PC-3 (cell line): ENCODE results near the gene DLST. TPM values are rescaled to one million over a fixed set of nuclear protein-coding genes. Genes with fewer than 3 reads are reported as not detected.

ENCODE experiments used
- ATAC-seq: fragments of 200-7000 bp; cut with Tn5 transposase; 2 replicates; pipeline ENCODE4 v1.9.1; 2020; ENCODE audit warnings: mild to moderate bottlenecking, moderate library complexity
- BruUV-seq: library from RNA; stranded (reverse); fragments of 400-500 nt; replicated peaks from 2 replicates; lab custom pipeline; 2021; lab: Mats Ljungman, UMichigan
- CTCF ChIA-PET: fragments of 300-600 bp; sonication (Branson Sonifier 250); formaldehyde crosslinking; loops from one replicate; lab custom pipeline; 2022; ENCODE audit warnings: antibody characterized with exemption; lab: Charles Lee
- POLR2A ChIA-PET: fragments of 300-600 bp; sonication (Branson Sonifier 250); formaldehyde crosslinking; loops from one replicate; lab custom pipeline; 2022; ENCODE audit warnings: antibody characterized with exemption; ENCODE audit not compliant: unreplicated experiment; lab: Charles Lee
- DNase-seq: peaks from one replicate; pipeline ENCODE4 v3.0.0-alpha.2; 2015
- H2AFZ ChIP-seq: fragments of 300-600 bp; sonication (generic); 2 replicates; pipeline ENCODE4 v1.6.0; 2016; ENCODE audit warnings: antibody characterized with exemption, low read length
- H3F3A ChIP-seq: fragments of 300-600 bp; sonication (generic); one replicate; pipeline ENCODE4 v1.6.0; 2017; ENCODE audit warnings: antibody characterized with exemption, low read length, control low read depth, mild to moderate bottlenecking; ENCODE audit not compliant: unreplicated experiment
- H3K27ac ChIP-seq: fragments of 300-600 bp; sonication (generic); 2 replicates; pipeline ENCODE4 v1.5.1; 2016; ENCODE audit warnings: mild to moderate bottlenecking, low read length
- H3K27me3 ChIP-seq: fragments of 300-600 bp; sonication (generic); 2 replicates; pipeline ENCODE4 v1.6.1; 2016; ENCODE audit warnings: low read length, mixed read lengths
- H3K36me3 ChIP-seq: fragments of 300-600 bp; sonication (generic); 2 replicates; pipeline ENCODE4 v1.6.1; 2016; ENCODE audit warnings: low read depth, mixed run types, low read length, mixed read lengths
- H3K4me1 ChIP-seq: fragments of 300-600 bp; sonication (generic); 2 replicates; pipeline ENCODE4 v1.5.1; 2016; ENCODE audit warnings: low read length; ENCODE audit not compliant: insufficient read depth
- H3K4me2 ChIP-seq: fragments of 300-600 bp; sonication (generic); 2 replicates; pipeline ENCODE4 v1.6.0; 2016; ENCODE audit warnings: low read length
- H3K4me3 ChIP-seq: fragments of 300-600 bp; sonication (generic); 2 replicates; pipeline ENCODE4 v1.5.1; 2016; ENCODE audit warnings: mild to moderate bottlenecking, low read length, mixed read lengths
- H3K79me2 ChIP-seq: fragments of 300-600 bp; sonication (generic); 2 replicates; pipeline ENCODE4 v1.6.1; 2017; ENCODE audit warnings: low read length, mixed read lengths
- H3K9ac ChIP-seq: fragments of 300-600 bp; sonication (generic); 2 replicates; pipeline ENCODE4 v1.6.0; 2016; ENCODE audit warnings: mild to moderate bottlenecking, low read length
- H3K9me2 ChIP-seq: fragments of 300-600 bp; sonication (generic); replicated peaks from 2 replicates; pipeline ENCODE4 v1.6.1; 2016; ENCODE audit warnings: mixed run types, low read length, mixed read lengths
- H3K9me3 ChIP-seq: fragments of 300-600 bp; sonication (generic); 2 replicates; pipeline ENCODE4 v1.6.1; 2016; ENCODE audit warnings: low read length, mixed read lengths
- H4K20me1 ChIP-seq: fragments of 300-600 bp; sonication (generic); 2 replicates; pipeline ENCODE4 v1.6.1; 2016; ENCODE audit warnings: low read length, mixed read lengths
- EZH2 ChIP-seq: fragments of 300-600 bp; sonication (generic); IDR thresholded peaks from one replicate; pipeline ENCODE4 v1.6.1; 2017; ENCODE audit warnings: antibody characterized with exemption, mild to moderate bottlenecking, low read length; ENCODE audit not compliant: unreplicated experiment
- EZH2phosphoT487 ChIP-seq: fragments of 300-600 bp; sonication (generic); IDR thresholded peaks from 2 replicates; pipeline ENCODE4 v1.6.1; 2018; ENCODE audit warnings: mild to moderate bottlenecking, antibody characterized with exemption, low read length, borderline replicate concordance
- intact Hi-C: fragments of 100-400 bp; cut with micrococcal nuclease; formaldehyde crosslinking; loops from 2 replicates; pipeline ENCODE4 v1.9.0; 2023
- total RNA-seq: library from RNA; depleted of rRNA; stranded (reverse); fragments of >200 nt; gene quantifications from 2 replicates; pipeline ENCODE4 v1.2.3, GENCODE V29; 2014
- TF ChIP-seq, protein P1 (sequence below): fragments of 300-600 bp; sonication (generic); conservative IDR thresholded peaks from 2 replicates; pipeline ENCODE4 v1.5.1; 2017; ENCODE audit warnings: antibody characterized with exemption, low read depth, mild to moderate bottlenecking, low read length

Gene DLST
- total RNA-seq, 1 experiment from 2014 or later, result 56.9 TPM

DNA sequence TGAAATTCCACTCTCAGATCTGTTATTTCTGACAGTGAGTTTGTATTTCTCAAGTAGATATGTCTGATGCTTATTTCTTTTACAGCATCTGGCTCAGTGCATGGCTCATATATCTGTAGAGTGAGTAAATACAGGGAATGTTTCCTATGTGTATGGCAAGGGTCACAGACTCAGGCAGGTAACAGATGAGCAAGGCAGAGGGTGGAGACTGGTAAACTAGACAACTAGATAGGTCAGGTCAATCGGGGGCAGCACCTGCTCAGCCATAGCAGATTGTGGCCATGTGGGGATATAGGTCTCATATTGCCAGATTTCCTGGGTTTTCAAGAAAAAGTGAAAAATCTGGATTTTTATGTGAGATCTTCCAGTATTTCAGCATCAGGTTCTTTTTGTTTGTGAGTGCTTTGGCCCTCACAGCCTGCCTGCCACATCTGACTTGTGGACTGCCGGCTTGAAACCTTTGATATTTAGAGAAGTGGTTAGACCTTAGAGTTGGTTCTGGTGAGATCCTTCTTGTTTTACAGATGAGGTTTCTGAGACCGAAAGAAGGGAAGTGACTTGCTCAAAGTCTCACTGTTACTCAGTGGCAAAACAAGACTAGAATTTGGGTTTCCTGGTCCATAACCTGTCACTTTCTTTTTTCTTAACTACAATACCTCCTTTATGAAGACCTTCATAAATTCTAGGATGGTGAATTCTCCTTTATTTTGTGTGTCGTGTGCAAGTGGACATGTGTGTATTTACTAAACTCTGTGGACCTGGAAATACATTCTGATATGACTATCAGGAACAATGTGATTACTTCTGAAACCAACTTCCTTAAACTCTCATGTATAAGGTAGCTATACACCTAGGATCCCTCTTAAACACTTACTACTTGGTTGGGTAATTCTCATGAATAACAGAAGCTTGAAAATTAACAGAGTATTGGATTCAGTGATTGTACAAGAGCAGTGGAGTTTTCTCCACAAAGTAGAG is 40.2 kb upstream of the DLST start:
- POLR2A ChIA-PET, result no interaction called here
- BruUV-seq, result no TSS peak
- Histone ChIP-seq H3K9me2 (no peaks in the 10 kb centered on the region), H4K20me1 (no peaks in the 10 kb centered on the region), H3K4me2 (no peak overlapping the region), H2AFZ (no peak overlapping the region), H3K27me3 (no peaks in the 10 kb centered on the region), H3K36me3 (no peaks in the 10 kb centered on the region), H3K79me2 (no peaks in the 10 kb centered on the region), H3K4me1 (no peaks in the 10 kb centered on the region), H3K4me3 (no peak overlapping the region), H3F3A (no peaks in the 10 kb centered on the region), H3K9me3 (no peaks in the 10 kb centered on the region), H3K27ac (no peak overlapping the region), H3K9ac (no peak overlapping the region)
- CTCF ChIA-PET, result no interaction called here
- intact Hi-C loops, result no loop called here
- TF ChIP-seq, protein P1, sequence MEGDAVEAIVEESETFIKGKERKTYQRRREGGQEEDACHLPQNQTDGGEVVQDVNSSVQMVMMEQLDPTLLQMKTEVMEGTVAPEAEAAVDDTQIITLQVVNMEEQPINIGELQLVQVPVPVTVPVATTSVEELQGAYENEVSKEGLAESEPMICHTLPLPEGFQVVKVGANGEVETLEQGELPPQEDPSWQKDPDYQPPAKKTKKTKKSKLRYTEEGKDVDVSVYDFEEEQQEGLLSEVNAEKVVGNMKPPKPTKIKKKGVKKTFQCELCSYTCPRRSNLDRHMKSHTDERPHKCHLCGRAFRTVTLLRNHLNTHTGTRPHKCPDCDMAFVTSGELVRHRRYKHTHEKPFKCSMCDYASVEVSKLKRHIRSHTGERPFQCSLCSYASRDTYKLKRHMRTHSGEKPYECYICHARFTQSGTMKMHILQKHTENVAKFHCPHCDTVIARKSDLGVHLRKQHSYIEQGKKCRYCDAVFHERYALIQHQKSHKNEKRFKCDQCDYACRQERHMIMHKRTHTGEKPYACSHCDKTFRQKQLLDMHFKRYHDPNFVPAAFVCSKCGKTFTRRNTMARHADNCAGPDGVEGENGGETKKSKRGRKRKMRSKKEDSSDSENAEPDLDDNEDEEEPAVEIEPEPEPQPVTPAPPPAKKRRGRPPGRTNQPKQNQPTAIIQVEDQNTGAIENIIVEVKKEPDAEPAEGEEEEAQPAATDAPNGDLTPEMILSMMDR, result no peak
- TF ChIP-seq EZH2, result no peak
- no peak for TF ChIP-seq EZH2phosphoT487
- no peak for ATAC-seq
- DNase-seq, result no peak

DNA sequence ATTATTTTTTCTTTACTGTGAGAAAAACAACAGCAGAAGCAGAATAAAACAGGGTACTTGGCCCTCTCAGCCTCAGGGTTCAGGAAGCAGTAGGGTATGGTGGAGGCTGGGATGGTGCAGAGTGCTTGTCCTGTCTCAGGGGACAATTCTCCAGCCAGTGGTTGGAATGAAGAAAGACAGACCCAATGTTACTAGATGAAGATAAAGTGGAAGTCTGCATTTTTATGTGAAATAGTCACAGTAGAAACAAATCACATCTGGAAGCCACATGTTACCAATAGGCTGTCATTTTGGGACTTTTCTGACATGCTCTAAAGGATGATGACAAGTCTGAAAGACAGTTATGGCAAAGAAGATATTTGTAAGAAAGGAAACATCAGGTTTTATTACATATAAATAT is 38.1 kb upstream of the DLST start:
- no peaks in the 10 kb centered on the region for H4K20me1 ChIP-seq
- H3K27ac ChIP-seq, result no peak overlapping the region
- no peak overlapping the region for H3K4me3 ChIP-seq
- 0 out of 2 replicates have a peak, but pooled peaks cover 6% of the 10 kb centered on the region for H3K4me1 ChIP-seq
- no peaks in the 10 kb centered on the region for H3K36me3 ChIP-seq
- ChIA-PET POLR2A (no interaction called here), CTCF (no interaction called here)
- H3K79me2 ChIP-seq, result no peaks in the 10 kb centered on the region
- BruUV-seq, result no TSS peak
- no peak overlapping the region for H2AFZ ChIP-seq
- H3K27me3 ChIP-seq, result no peaks in the 10 kb centered on the region
- TF ChIP-seq EZH2phosphoT487, result no peak
- TF ChIP-seq, protein P1, result no peak
- TF ChIP-seq EZH2, result no peak
- no peak overlapping the region for H3K4me2 ChIP-seq
- intact Hi-C loops, result no loop called here
- ATAC-seq (no peak), DNase-seq (no peak)
- no peaks in the 10 kb centered on the region for H3F3A ChIP-seq
- H3K9ac ChIP-seq, result no peak overlapping the region
- no peaks in the 10 kb centered on the region for H3K9me2 ChIP-seq
- H3K9me3 ChIP-seq, result no peaks in the 10 kb centered on the region

DNA sequence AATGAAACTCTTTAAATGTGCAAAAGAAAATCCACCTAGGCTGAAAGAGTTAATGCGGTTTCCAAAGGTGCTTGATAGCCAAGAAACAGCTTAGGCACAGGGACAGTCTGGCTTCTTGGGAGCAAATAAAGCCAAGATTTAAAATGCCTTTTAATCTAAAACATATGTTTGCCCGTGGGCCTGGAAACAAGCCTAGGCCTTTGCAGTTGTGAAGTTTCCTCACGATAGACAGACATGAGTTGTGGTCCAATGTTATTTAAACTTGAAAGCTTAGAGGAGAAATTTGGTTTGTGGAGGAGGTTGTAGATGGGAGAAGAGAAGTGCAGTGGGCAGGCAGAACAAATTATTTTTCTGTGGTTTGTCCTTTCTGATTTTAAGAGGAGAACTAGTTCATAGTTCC is 35.5 kb upstream of the DLST start:
- DNase-seq (no peak), ATAC-seq (no peak)
- Histone ChIP-seq H3K4me2 (no peak overlapping the region), H3K36me3 (no peaks in the 10 kb centered on the region), H3K4me3 (no peak overlapping the region), H3K9me2 (no peaks in the 10 kb centered on the region), H3K27me3 (no peaks in the 10 kb centered on the region), H3F3A (no peaks in the 10 kb centered on the region), H3K9me3 (no peaks in the 10 kb centered on the region), H3K4me1 (0 out of 2 replicates have a peak, but pooled peaks cover 6% of the 10 kb centered on the region), H3K79me2 (no peaks in the 10 kb centered on the region), H2AFZ (no peak overlapping the region), H4K20me1 (no peaks in the 10 kb centered on the region), H3K9ac (no peak overlapping the region), H3K27ac (no peak overlapping the region)
- ChIA-PET CTCF (no interaction called here), POLR2A (no interaction called here)
- no TSS peak for BruUV-seq
- TF ChIP-seq EZH2 (no peak), EZH2phosphoT487 (no peak)
- TF ChIP-seq, protein P1, result no peak
- intact Hi-C loops, result no loop called here
